Stimulated activated CD8-positive, alpha-beta memory T cell treated with anti-CD3 and anti-CD28 coated beads, Interleukin-7, amount 100 ng/mL, for 1 hour (primary cell): ENCODE results near the gene HACD2.
"Not testable (repeated sequence)": the region's sequence is repeated elsewhere in the genome, so short reads cannot be mapped to it uniquely, and the experiment has no call there.

ENCODE experiments used
- DNase-seq, 2 donors: peaks; one replicate each; pipeline ENCODE4 v3.0.0-alpha.2; 2020; ENCODE audit warnings: low read depth in 2 of 2

HACD2 gene

GRCh38 chr3:123525433-123525832 is 59.4 kb downstream of the HACD2 start:
- DNase-seq = no peak

GRCh38 chr3:123524981-123525380 is 59.9 kb downstream of the HACD2 start:
- DNase-seq = no peak

GRCh38 chr3:123523023-123523412 is 61.8 kb downstream of the HACD2 start:
- DNase-seq = no peak

GRCh38 chr3:123522320-123523022 is 62.4 kb downstream of the HACD2 start:
- DNase-seq = no peak

GRCh38 chr3:123521179-123521969 is 63.5 kb downstream of the HACD2 start:
- DNase-seq = no peak

GRCh38 chr3:123520656-123521055 is 64.2 kb downstream of the HACD2 start:
- no peak for DNase-seq

- DNase-seq = no peak
Observed at GRCh38 chr3:123518892-123519485, 65.9 kb downstream of the HACD2 start.

GRCh38 chr3:123511726-123512125 is 73.1 kb downstream of the HACD2 start:
- DNase-seq = no peak

- DNase-seq = no peak
Observed at GRCh38 chr3:123511084-123511483, 73.8 kb downstream of the HACD2 start.

- DNase-seq = no peak
Observed at GRCh38 chr3:123508178-123508577, 76.7 kb downstream of the HACD2 start.

GRCh38 chr3:123505820-123506219 is 79.0 kb downstream of the HACD2 start:
- no peak for DNase-seq

- DNase-seq = no peak
Observed at GRCh38 chr3:123503203-123503602, 81.7 kb downstream of the HACD2 start.

GRCh38 chr3:123499322-123499721 is 85.5 kb downstream of the HACD2 start:
- DNase-seq = no peak

GRCh38 chr3:123498761-123499160 is 86.1 kb downstream of the HACD2 start:
- DNase-seq = no peak

- DNase-seq = no peak
Observed at GRCh38 chr3:123493912-123494311, 90.9 kb downstream of the HACD2 start.

GRCh38 chr3:123491966-123492587 is 92.8 kb downstream of the HACD2 start:
- DNase-seq = no peak

- DNase-seq = no peak
Observed at GRCh38 chr3:123489400-123490004, 95.4 kb downstream of the HACD2 start.

- DNase-seq = no peak
Observed at GRCh38 chr3:123488645-123489347, 96.1 kb downstream of the HACD2 start.

GRCh38 chr3:123487063-123487462 is 97.8 kb downstream of the HACD2 start:
- not testable (repeated sequence) for DNase-seq

- DNase-seq = no peak
Observed at GRCh38 chr3:123486460-123486859, 98.4 kb downstream of the HACD2 start.

GRCh38 chr3:123485551-123485950 is 99.3 kb downstream of the HACD2 start:
- no peak for DNase-seq
